Fibroblast of skin of left quadriceps (primary cell): ENCODE results near the gene IWS1.
A peak's percentile ranks its signal among the peaks of the same experiment; 100 is the strongest.

Experiments used
- DNase-seq, 2 experiments: peaks; one replicate each; pipeline ENCODE4 v3.0.0-alpha.2; 2013; ENCODE audit warnings: low read depth in 2 of 2

Gene IWS1

GRCh38 chr2:127498386-127498785 is 27.9 kb downstream of the IWS1 start:
- DNase-seq = peak; percentile 48 to 54

GRCh38 chr2:127490283-127490682 is 36.0 kb downstream of the IWS1 start:
- no peak for DNase-seq

- no peak for DNase-seq
Observed at GRCh38 chr2:127486247-127487058, 39.8 kb downstream of the IWS1 start.

- no peak for DNase-seq
Observed at GRCh38 chr2:127485694-127486071, 40.6 kb downstream of the IWS1 start.

GRCh38 chr2:127485051-127485693 is 41.1 kb downstream of the IWS1 start:
- no peak for DNase-seq

- no peak for DNase-seq
Observed at GRCh38 chr2:127482031-127482430, 44.3 kb downstream of the IWS1 start.

GRCh38 chr2:127479866-127480743 is 46.2 kb downstream of the IWS1 start:
- no peak for DNase-seq

GRCh38 chr2:127479219-127479825 is 47.0 kb downstream of the IWS1 start:
- peak; percentile 27 to 42 for DNase-seq

GRCh38 chr2:127475788-127476187 is 50.5 kb downstream of the IWS1 start:
- no peak for DNase-seq

GRCh38 chr2:127472268-127472667 is 54.0 kb downstream of the IWS1 start:
- no peak for DNase-seq

- no peak for DNase-seq
Observed at GRCh38 chr2:127471286-127471988, 54.9 kb downstream of the IWS1 start.

- no peak for DNase-seq
Observed at GRCh38 chr2:127469974-127470373, 56.3 kb downstream of the IWS1 start.

GRCh38 chr2:127469051-127469450 is 57.2 kb downstream of the IWS1 start:
- no peak for DNase-seq

GRCh38 chr2:127465258-127465657 is 61.0 kb downstream of the IWS1 start:
- DNase-seq = no peak

GRCh38 chr2:127464470-127465257 is 61.6 kb downstream of the IWS1 start:
- DNase-seq = no peak

GRCh38 chr2:127463155-127463991 is 62.9 kb downstream of the IWS1 start:
- DNase-seq = no peak

- DNase-seq = no peak
Observed at GRCh38 chr2:127462461-127462860, 63.8 kb downstream of the IWS1 start.

- no peak for DNase-seq
Observed at GRCh38 chr2:127456960-127457359, 69.3 kb downstream of the IWS1 start.
